Ovary (tissue), 3 donors: Measurements from ENCODE around the gene SH3GLB2.

Source experiments
- CTCF ChIP-seq, 3 donors: fragments of 450-650 bp in 2 of 3; fragments of 200-600 bp in 1 of 3; IDR thresholded peaks; one replicate each; pipeline versions ENCODE4 v1.5.1 to v1.8.0; 2016 to 2022; ENCODE audit warnings: antibody characterized with exemption in 3 of 3, mild to moderate bottlenecking in 1 of 3
- EP300 ChIP-seq: sonication (generic); formaldehyde crosslinking; IDR thresholded peaks from one replicate; pipeline ENCODE4 v1.6.1; 2017; ENCODE audit warnings: antibody characterized with exemption
- POLR2A ChIP-seq: fragments of 450-650 bp; IDR thresholded peaks from one replicate; pipeline ENCODE4 v1.6.1; 2017; ENCODE audit warnings: antibody characterized with exemption, mild to moderate bottlenecking, moderate library complexity
- donor health status: DM: no; HTN: no; CAD: no.

- TF ChIP-seq CTCF (IDR thresholded peaks at IDR 0.05) (no peak), POLR2A (no peak), EP300 (no peak)
Observed at GRCh38 chr9:129068990-129069861, 41.1 kb upstream of the SH3GLB2 start.
